H1 (cell line): ENCODE results near the gene COMMD1. TPM values are rescaled to one million over a fixed set of nuclear protein-coding genes. Genes with fewer than 3 reads are reported as not detected.

ENCODE experiments used
- CTCF ChIA-PET: fragments of 300-600 bp; sonication (Branson Sonifier 250); formaldehyde crosslinking; loops from one replicate; lab custom pipeline; 2021; ENCODE audit not compliant: partially characterized antibody; lab: Charles Lee
- POLR2A ChIA-PET: fragments of 300-600 bp; sonication (Branson Sonifier 250); formaldehyde crosslinking; loops from one replicate; lab custom pipeline; 2021; ENCODE audit warnings: inconsistent platforms; ENCODE audit not compliant: partially characterized antibody; lab: Charles Lee
- DNase-seq, 2 experiments: peaks; one replicate each; pipeline versions ENCODE4 v3.0.0 to v3.0.0-alpha.2; 2010 to 2022; ENCODE audit warnings: low spot score in 2 of 2, low read depth in 1 of 2, mixed read lengths in 1 of 2
- FAIRE-seq: peaks from 2 replicates; lab custom pipeline; 2011; peaks lifted over from hg19 to GRCh38; lab: Jason Lieb, UNC
- H2AFZ ChIP-seq: 2 replicates; pipeline ENCODE4 v1.8.1; 2012; ENCODE audit warnings: low read length, inconsistent platforms
- H2AK5ac ChIP-seq: 2 replicates; pipeline ENCODE4 v1.6.1; 2013; ENCODE audit warnings: low read depth, low read length
- H2BK120ac ChIP-seq: replicated peaks from 2 replicates; pipeline ENCODE3; 2013; ENCODE audit warnings: low read depth, low read length, inconsistent platforms
- H2BK12ac ChIP-seq: 2 replicates; pipeline ENCODE4 v1.6.1; 2013; ENCODE audit warnings: low read depth, low read length
- H2BK15ac ChIP-seq: 2 replicates; pipeline ENCODE4 v1.6.1; 2013; ENCODE audit warnings: low read length
- H2BK20ac ChIP-seq: 2 replicates; pipeline ENCODE4 v1.6.1; 2013; ENCODE audit warnings: low read length
- H2BK5ac ChIP-seq: 2 replicates; pipeline ENCODE4 v1.6.1; 2013; ENCODE audit warnings: low read depth, low read length
- H3K14ac ChIP-seq: 2 replicates; pipeline ENCODE4 v1.6.1; 2013; ENCODE audit warnings: inconsistent platforms; ENCODE audit not compliant: insufficient read length
- H3K18ac ChIP-seq: 2 replicates; pipeline ENCODE4 v1.6.1; 2013; ENCODE audit warnings: low read length; ENCODE audit errors: extremely low read depth
- H3K23ac ChIP-seq: 2 replicates; pipeline ENCODE4 v1.6.1; 2013; ENCODE audit warnings: inconsistent platforms; ENCODE audit not compliant: insufficient read length
- H3K23me2 ChIP-seq: 2 replicates; pipeline ENCODE4 v1.6.1; 2013; ENCODE audit warnings: low read depth, low read length
- H3K27ac ChIP-seq: 2 replicates; pipeline ENCODE4 v1.6.1; 2011; ENCODE audit warnings: low read depth, low read length, inconsistent platforms
- H3K27me3 ChIP-seq, 4 experiments: replicated peaks in 1 of 4; 1 replicate in 1 of 4; 2 replicates in 3 of 4; pipeline versions ENCODE4 v1.6.1 to v1.8.1; 2011 to 2013; ENCODE audit warnings: low read length in 3 of 4, mild to moderate bottlenecking in 3 of 4, inconsistent platforms in 2 of 4, mixed read lengths in 2 of 4, moderate library complexity in 1 of 4; ENCODE audit not compliant: control insufficient read depth in 3 of 4, insufficient read depth in 3 of 4; ENCODE audit errors: extremely low read depth in 1 of 4
- H3K36me3 ChIP-seq, 4 experiments: 2 replicates each; pipeline versions ENCODE4 v1.6.1 to v1.8.1; 2011 to 2013; ENCODE audit warnings: mild to moderate bottlenecking in 4 of 4, low read length in 3 of 4, moderate library complexity in 2 of 4, control low read depth in 1 of 4, inconsistent platforms in 1 of 4; ENCODE audit not compliant: insufficient read depth in 4 of 4, control insufficient read depth in 2 of 4
- H3K4ac ChIP-seq: replicated peaks from 2 replicates; pipeline ENCODE3; 2013; ENCODE audit warnings: low read length, low read depth, mixed read lengths, inconsistent platforms; ENCODE audit not compliant: insufficient read length
- H3K4me1 ChIP-seq, 4 experiments: replicated peaks in 1 of 4; 1 replicate in 1 of 4; 2 replicates in 3 of 4; pipeline versions ENCODE4 v1.6.1 to v1.8.1; 2011 to 2013; ENCODE audit warnings: low read length in 3 of 4, inconsistent platforms in 2 of 4, mixed read lengths in 1 of 4; ENCODE audit not compliant: insufficient read depth in 4 of 4, control insufficient read depth in 3 of 4
- H3K4me2 ChIP-seq, 2 experiments: 2 replicates each; pipeline versions ENCODE4 v1.6.1 to v1.8.1; 2011 to 2013; ENCODE audit warnings: low read depth in 2 of 2, low read length in 2 of 2, control low read depth in 1 of 2, inconsistent platforms in 1 of 2, mild to moderate bottlenecking in 1 of 2; ENCODE audit not compliant: insufficient read depth in 1 of 2
- H3K4me3 ChIP-seq, 4 experiments: fragments of 200-600, 300-600 bp in 1 of 4; sonication (generic), shearing (Covaris generic), sonication (Bioruptor Twin) in 1 of 4; 2 replicates each; pipeline versions ENCODE4 v1.5.1 to v1.8.1; 2011 to 2016; ENCODE audit warnings: low read length in 4 of 4, low read depth in 3 of 4, control low read depth in 2 of 4, inconsistent platforms in 2 of 4, mild to moderate bottlenecking in 2 of 4, mixed read lengths in 1 of 4, moderate library complexity in 1 of 4; ENCODE audit not compliant: insufficient read depth in 2 of 4; ENCODE audit errors: extremely low read depth in 1 of 4
- H3K56ac ChIP-seq: replicated peaks from 2 replicates; pipeline ENCODE3; 2013; ENCODE audit warnings: low read depth, mild to moderate bottlenecking, mixed read lengths, low read length, inconsistent platforms; ENCODE audit not compliant: insufficient read length
- H3K79me1 ChIP-seq: 2 replicates; pipeline ENCODE4 v1.6.1; 2013; ENCODE audit warnings: low read depth, low read length, control low read depth
- H3K79me2 ChIP-seq, 2 experiments: 2 replicates each; pipeline versions ENCODE4 v1.6.1 to v1.8.1; 2012 to 2013; ENCODE audit warnings: low read length in 2 of 2, mild to moderate bottlenecking in 2 of 2, inconsistent platforms in 1 of 2; ENCODE audit not compliant: insufficient read depth in 2 of 2, control insufficient read depth in 1 of 2
- H3K9ac ChIP-seq, 4 experiments: replicated peaks in 1 of 4; 1 replicate in 1 of 4; 2 replicates in 3 of 4; pipeline versions ENCODE4 v1.6.1 to v1.8.1; 2011 to 2013; ENCODE audit warnings: low read depth in 3 of 4, low read length in 3 of 4, control low read depth in 2 of 4, mild to moderate bottlenecking in 2 of 4, moderate library complexity in 2 of 4, inconsistent platforms in 1 of 4; ENCODE audit errors: extremely low read depth in 1 of 4
- H3K9me3 ChIP-seq, 2 experiments: 2 replicates each; pipeline versions ENCODE4 v1.6.1 to v1.8.1; 2012 to 2013; ENCODE audit warnings: mild to moderate bottlenecking in 2 of 2, moderate library complexity in 2 of 2, control low read depth in 1 of 2, inconsistent platforms in 1 of 2, low read depth in 1 of 2, low read length in 1 of 2, mixed read lengths in 1 of 2; ENCODE audit not compliant: insufficient read depth in 2 of 2
- H4K20me1 ChIP-seq, 2 experiments: replicated peaks in 1 of 2; 2 replicates each; pipeline versions ENCODE3 to v1.8.1; 2011 to 2013; ENCODE audit warnings: inconsistent platforms in 2 of 2, low read length in 2 of 2, mild to moderate bottlenecking in 1 of 2; ENCODE audit not compliant: insufficient read depth in 2 of 2, control insufficient read depth in 1 of 2
- H4K5ac ChIP-seq: 2 replicates; pipeline ENCODE4 v1.6.1; 2013; ENCODE audit warnings: low read length, low read depth, mixed read lengths, inconsistent platforms; ENCODE audit not compliant: insufficient read length
- H4K8ac ChIP-seq: 2 replicates; pipeline ENCODE4 v1.8.0; 2013; ENCODE audit warnings: mild to moderate bottlenecking, moderate library complexity, low read length, inconsistent platforms; ENCODE audit not compliant: insufficient read depth; ENCODE audit errors: extremely low read depth
- H4K91ac ChIP-seq: replicated peaks from 2 replicates; pipeline ENCODE3; 2013; ENCODE audit warnings: low read length, mixed read lengths, inconsistent platforms; ENCODE audit not compliant: insufficient read length
- CBX8 ChIP-seq: fragments of 300-800, 300-1000 bp; sonication (generic); IDR thresholded peaks from 2 replicates; pipeline ENCODE4 v1.7.1; 2016; ENCODE audit warnings: low read depth, low read length, borderline replicate concordance
- E2F6 ChIP-seq: IDR thresholded peaks from 2 replicates; pipeline ENCODE4 v1.6.1; 2012; ENCODE audit warnings: inconsistent platforms
- JUN ChIP-seq: IDR thresholded peaks from 2 replicates; pipeline ENCODE4 v1.6.1; 2011; ENCODE audit warnings: low read depth, mild to moderate bottlenecking, improper control_type of control experiment, low read length
- KDM5A ChIP-seq: fragments of 200-600 bp; IDR thresholded peaks from 2 replicates; pipeline ENCODE4 v1.7.1; 2012; ENCODE audit warnings: mild to moderate bottlenecking, low read length, inconsistent platforms, mixed read lengths
- MAX ChIP-seq: IDR thresholded peaks from 2 replicates; pipeline ENCODE4 v1.6.1; 2012; ENCODE audit warnings: inconsistent platforms
- NANOG ChIP-seq: IDR thresholded peaks from 2 replicates; pipeline ENCODE4 v1.6.1; 2011; ENCODE audit warnings: low read length, low read depth, mild to moderate bottlenecking, inconsistent platforms; ENCODE audit not compliant: insufficient read depth, poor library complexity, severe bottlenecking
- NRF1 ChIP-seq: IDR thresholded peaks from 2 replicates; pipeline ENCODE4 v1.6.1; 2011; ENCODE audit warnings: mild to moderate bottlenecking, low read depth, low read length, improper control_type of control experiment
- POLR2AphosphoS5 ChIP-seq: IDR thresholded peaks from 2 replicates; pipeline ENCODE4 v1.6.1; 2011; ENCODE audit warnings: low read depth, low read length
- POU5F1 ChIP-seq: IDR thresholded peaks from 2 replicates; pipeline ENCODE4 v1.6.1; 2011; ENCODE audit warnings: low read depth, mild to moderate bottlenecking, low read length, moderate library complexity
- RBBP5 ChIP-seq: IDR thresholded peaks from 2 replicates; pipeline ENCODE4 v1.7.1; 2012; ENCODE audit warnings: low read depth, mild to moderate bottlenecking, inconsistent platforms, low read length, moderate library complexity, borderline replicate concordance
- SP2 ChIP-seq: IDR thresholded peaks from 2 replicates; pipeline ENCODE4 v1.6.1; 2012; ENCODE audit warnings: mild to moderate bottlenecking, low read length, inconsistent platforms
- SUZ12 ChIP-seq: fragments of 200-600 bp; sonication (generic); IDR thresholded peaks from 2 replicates; pipeline ENCODE4 v1.6.1; 2012; ENCODE audit warnings: mild to moderate bottlenecking, inconsistent platforms, low read length, moderate library complexity, mixed read lengths
- TBP ChIP-seq: IDR thresholded peaks from 2 replicates; pipeline ENCODE4 v1.6.1; 2011; ENCODE audit warnings: low read depth, low read length, improper control_type of control experiment
- TCF12 ChIP-seq: IDR thresholded peaks from 2 replicates; pipeline ENCODE4 v1.6.1; 2011; ENCODE audit warnings: low read depth, mild to moderate bottlenecking, low read length
- TEAD4 ChIP-seq: IDR thresholded peaks from 2 replicates; pipeline ENCODE4 v1.6.1; 2012; ENCODE audit warnings: low read depth, low read length, inconsistent platforms, mixed read lengths
- WGBS, 2 experiments: shearing (Covaris generic) in 1 of 2; methylation state at CpG; one replicate each; pipeline versions ENCODE4 v1.1.6 to v1.1.7; 2013 to 2015; ENCODE audit warnings: low lambda C conversion rate in 2 of 2, mixed read lengths in 2 of 2, inconsistent platforms in 1 of 2, low coverage in 1 of 2, missing lambda C conversion rate in 1 of 2; ENCODE audit not compliant: insufficient replicate concordance in 2 of 2, insufficient coverage in 1 of 2, insufficient read length in 1 of 2; ENCODE audit errors: extremely low coverage in 1 of 2, missing lambda C conversion rate in 1 of 2; 5-methylcytosine and 5-hydroxymethylcytosine counted together
- polyA plus RNA-seq, 7 experiments: library from polyadenylated mRNA; depleted of rRNA in 3 of 7; stranded (reverse) in 5 of 7; unstranded in 2 of 7; fragments of >200 nt in 5 of 7; fragments of 200-250 nt in 2 of 7; gene quantifications; 1 replicate in 5 of 7; 2 replicates in 1 of 7; 4 replicates in 1 of 7; pipeline versions ENCODE4 v1.2.1 to v1.2.3, GENCODE V29; 2011 to 2013; ENCODE audit warnings: missing spikeins in 2 of 7, mixed read lengths in 2 of 7
- total RNA-seq: library from RNA; stranded (reverse); fragmentation: NEBNext Ultra II Directional; extraction: Animal tissue kit (Norgen Biotek cat#: 25700); gene quantifications from 2 replicates; pipeline ENCODE4 v1.2.1, GENCODE V29; 2021

Gene COMMD1
- total and polyA plus RNA-seq, 2 of the 8 experiments (the other 6 are each of a cell fraction or from before 2014, with no cell fraction given) = 23.5 to 28.3 TPM

GRCh38 chr2:62016957-62017356 is 111.5 kb downstream of the COMMD1 start:
- Histone ChIP-seq H3K79me1 (no peaks in the 10 kb centered on the region), H2BK5ac (no peak overlapping the region), H2BK120ac (no peak overlapping the region), H3K23me2 (no peaks in the 10 kb centered on the region; the same call in 1 of the 2 replicates), H3K56ac (no peak overlapping the region), H4K91ac (no peak overlapping the region), H3K4me3 (no peak overlapping the region), H4K20me1 (no peaks in the 10 kb centered on the region), H3K9ac (no peak overlapping the region), H3K14ac (no peak overlapping the region), H4K5ac (no peak overlapping the region), H4K8ac (no peak overlapping the region), H3K36me3 (no peaks in the 10 kb centered on the region), H3K27ac (no peak overlapping the region), H2AFZ (no peak overlapping the region), H3K4ac (no peak overlapping the region), H3K18ac (no peak overlapping the region), H3K4me2 (no peak overlapping the region), H3K9me3 (no peaks in the 10 kb centered on the region), H2BK12ac (no peak overlapping the region), H2AK5ac (no peak overlapping the region), H2BK15ac (no peak overlapping the region), H3K79me2 (no peaks in the 10 kb centered on the region), H3K27me3 (no peaks in the 10 kb centered on the region), H3K4me1 (no peaks in the 10 kb centered on the region), H3K23ac (no peak overlapping the region), H2BK20ac (no peak overlapping the region)
- no peak for DNase-seq
- no peak for FAIRE-seq
- ChIA-PET POLR2A (no interaction called here), CTCF (interaction anchor here (1.2 kb wide), 1 partner anchor 280 kb away, joined by 3 read pairs; no protein-coding TSS in a partner anchor)
- 76% methylated on average over 1 of the region's 1 CpG; no CpG with 5 or more reads in 1 of the 2 experiments for WGBS, 2 experiments
- no peak for TF ChIP-seq NANOG
- TF ChIP-seq E2F6 = no peak
- no peak for TF ChIP-seq JUN
- no peak for TF ChIP-seq POU5F1
- no peak for TF ChIP-seq MAX
- no peak for TF ChIP-seq CBX8
- TF ChIP-seq SP2 = no peak
- TF ChIP-seq SUZ12 = no peak
- TF ChIP-seq KDM5A = no peak
- TF ChIP-seq TCF12 = no peak
- TF ChIP-seq NRF1 = no peak
- no peak for TF ChIP-seq TBP
- TF ChIP-seq RBBP5 = no peak
- no peak for TF ChIP-seq POLR2AphosphoS5
- TF ChIP-seq TEAD4 = no peak
